OCI-LY1 (cell line): ENCODE measurements around the gene SUSD3.

ENCODE experiments used
- CTCF ChIP-seq: fragments of 200-600 bp; sonication (generic), shearing (Covaris generic); IDR thresholded peaks from 2 replicates; pipeline ENCODE4 v1.5.1; 2017; ENCODE audit warnings: mild to moderate bottlenecking, antibody characterized with exemption, low read length, moderate library complexity, mixed read lengths
- EZH2 ChIP-seq: fragments of 200-600 bp; sonication (generic), shearing (Covaris generic); IDR thresholded peaks from 2 replicates; pipeline ENCODE4 v1.8.0; 2017; ENCODE audit warnings: borderline replicate concordance, mixed run types, mild to moderate bottlenecking, antibody characterized with exemption, low read length, moderate library complexity, mixed read lengths

DNA sequence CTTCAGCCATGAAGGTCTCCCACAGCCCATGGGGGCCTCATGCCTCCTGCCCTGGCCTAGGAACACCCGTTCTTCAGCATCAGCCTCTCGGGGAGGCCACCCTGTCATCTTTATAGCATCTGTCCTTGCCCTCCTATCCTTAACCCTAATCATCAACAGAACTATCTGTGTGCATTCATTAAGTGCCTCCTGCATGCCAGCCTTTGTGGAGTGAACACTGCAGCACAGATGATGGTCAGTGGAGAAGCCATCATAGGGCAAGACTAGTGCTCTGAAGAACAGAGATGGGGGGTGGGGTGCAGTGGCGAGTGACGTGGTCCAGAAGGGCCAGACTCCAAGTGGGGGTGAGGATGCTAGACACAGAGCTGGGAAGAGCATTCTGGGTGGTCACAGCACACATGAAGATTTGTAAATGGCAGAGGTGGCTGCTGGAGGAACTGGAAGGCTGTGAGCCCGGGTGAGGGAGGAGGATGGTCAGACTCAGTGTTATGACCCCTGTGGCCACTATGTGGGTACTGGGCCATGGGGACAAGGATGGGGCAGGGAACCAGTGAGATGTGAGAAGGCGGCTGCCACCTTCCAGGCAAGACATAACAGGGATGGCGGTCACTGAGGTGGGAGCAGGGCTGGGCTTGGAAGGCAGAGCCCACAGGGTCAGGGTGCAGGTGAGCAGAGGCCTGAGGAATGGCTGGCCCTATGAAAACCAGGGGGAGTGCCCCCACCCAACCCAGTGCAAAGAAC is 33.9 kb downstream of the SUSD3 start:
- TF ChIP-seq CTCF (no peak), EZH2 (no peak)
